ENCODE measurements around the gene MPHOSPH9. TPM values are rescaled to one million over a fixed set of nuclear protein-coding genes. Genes with fewer than 3 reads are reported as not detected.
"Not testable (repeated sequence)": the region's sequence is repeated elsewhere in the genome, so short reads cannot be mapped to it uniquely, and the experiment has no call there.

MPHOSPH9 gene
- polyA plus RNA-seq, 1 donor, result 55.9 TPM

- DNase-seq, result no peak
Observed at GRCh38 chr12:123258593-123258992, 25.7 kb upstream of the MPHOSPH9 start.

GRCh38 chr12:123254853-123255446 is 22.0 kb upstream of the MPHOSPH9 start:
- DNase-seq, result no peak

GRCh38 chr12:123253641-123254459 is 20.9 kb upstream of the MPHOSPH9 start:
- no peak for DNase-seq

- DNase-seq, result not testable (repeated sequence)
Observed at GRCh38 chr12:123252365-123252764, 19.4 kb upstream of the MPHOSPH9 start.

- no peak for DNase-seq
Observed at GRCh38 chr12:123251403-123252076, 18.6 kb upstream of the MPHOSPH9 start.

GRCh38 chr12:123250471-123251383 is 17.8 kb upstream of the MPHOSPH9 start:
- no peak for DNase-seq

GRCh38 chr12:123248996-123249741 is 16.2 kb upstream of the MPHOSPH9 start:
- not testable (repeated sequence) for DNase-seq

- not testable (repeated sequence) for DNase-seq
Observed at GRCh38 chr12:123248129-123248528, 15.2 kb upstream of the MPHOSPH9 start.

GRCh38 chr12:123245678-123246077 is 12.7 kb upstream of the MPHOSPH9 start:
- DNase-seq, result no peak

- DNase-seq, result no peak
Observed at GRCh38 chr12:123243671-123244262, 10.8 kb upstream of the MPHOSPH9 start.

GRCh38 chr12:123242116-123242904 is 9.4 kb upstream of the MPHOSPH9 start:
- peak; percentile 81 for DNase-seq

- no peak for DNase-seq
Observed at GRCh38 chr12:123238961-123239360, 6.0 kb upstream of the MPHOSPH9 start.

- DNase-seq, result no peak
Observed at GRCh38 chr12:123238330-123238682, 5.4 kb upstream of the MPHOSPH9 start.

GRCh38 chr12:123237646-123238329 is 4.8 kb upstream of the MPHOSPH9 start:
- no peak for DNase-seq

- DNase-seq, result no peak
Observed at GRCh38 chr12:123233505-123234308, 766 bp upstream of the MPHOSPH9 start.

- no peak for DNase-seq
Observed at GRCh38 chr12:123232472-123232806, 502 bp downstream of the MPHOSPH9 start.

- no peak for DNase-seq
Observed at GRCh38 chr12:123231931-123232330, 1.0 kb downstream of the MPHOSPH9 start.

GRCh38 chr12:123229051-123229450 is 3.9 kb downstream of the MPHOSPH9 start:
- DNase-seq, result no peak
